ENCODE results near the gene LY6G6D.

LY6G6D gene

DNA sequence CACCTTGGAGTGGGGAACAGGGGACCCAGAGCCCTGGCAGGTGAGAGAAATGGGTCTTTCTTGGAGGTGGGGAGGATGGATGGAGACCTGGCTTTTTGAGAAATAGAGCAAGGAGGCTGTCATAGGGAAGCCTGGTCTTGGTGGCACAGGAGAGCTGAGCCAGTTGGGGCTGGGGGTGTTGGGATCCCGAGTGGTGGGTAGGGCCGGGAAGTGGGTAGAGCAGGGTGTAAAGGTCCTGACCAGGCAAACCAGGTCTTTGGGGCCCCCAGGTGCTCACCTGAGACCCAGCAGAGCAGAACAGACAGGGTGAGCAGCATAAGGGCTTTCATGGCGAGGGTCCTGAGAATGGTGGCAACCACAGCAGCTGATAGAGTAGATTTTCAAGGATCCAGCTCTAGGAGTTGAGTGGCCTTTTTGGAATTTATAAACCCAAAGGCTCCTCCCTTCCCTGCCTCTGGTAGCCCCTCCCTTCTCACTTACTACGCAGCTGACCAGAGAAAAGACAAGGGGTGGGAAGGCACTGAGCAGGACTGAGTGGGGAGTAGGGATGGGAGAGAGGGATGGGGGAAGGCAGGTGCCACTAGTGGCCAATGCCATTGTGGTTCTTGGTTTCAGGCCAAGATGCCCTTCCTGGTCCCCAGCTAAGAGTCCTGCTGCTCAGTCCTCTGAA lies 6.3 kb downstream of the LY6G6D start, which contains the start of gene LY6G6C:
Gene LY6G6C, minus strand, starts transcription at position 396 of the 670 bp plus-strand sequence. Its CDS starts 67 bp downstream, at position 329.
- no peak within 1 kb of the TSS for H3K27ac ChIP-seq

DNA sequence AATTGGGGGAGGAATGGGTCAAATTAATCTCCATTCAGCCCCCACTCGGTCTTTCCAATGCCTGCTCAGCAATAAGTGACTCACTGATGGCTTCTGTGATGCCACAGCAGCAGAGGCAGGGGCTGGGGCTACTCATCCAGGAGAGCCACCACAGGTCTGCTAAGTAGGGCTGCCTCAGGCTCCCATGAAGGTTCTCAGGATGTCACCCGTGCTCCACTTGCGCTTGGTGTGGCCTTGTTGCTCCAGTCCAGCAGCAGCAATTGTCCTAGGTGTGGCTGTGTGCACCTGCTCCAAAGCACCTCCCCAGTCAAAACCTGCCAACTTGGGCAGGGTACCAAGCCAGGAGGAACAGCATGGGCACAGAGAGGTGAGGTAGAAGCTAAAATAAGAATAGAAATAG lies 7.0 kb downstream of the LY6G6D start:
- H3K27ac ChIP-seq: no peak overlapping the region
- TF ChIP-seq, protein P1, sequence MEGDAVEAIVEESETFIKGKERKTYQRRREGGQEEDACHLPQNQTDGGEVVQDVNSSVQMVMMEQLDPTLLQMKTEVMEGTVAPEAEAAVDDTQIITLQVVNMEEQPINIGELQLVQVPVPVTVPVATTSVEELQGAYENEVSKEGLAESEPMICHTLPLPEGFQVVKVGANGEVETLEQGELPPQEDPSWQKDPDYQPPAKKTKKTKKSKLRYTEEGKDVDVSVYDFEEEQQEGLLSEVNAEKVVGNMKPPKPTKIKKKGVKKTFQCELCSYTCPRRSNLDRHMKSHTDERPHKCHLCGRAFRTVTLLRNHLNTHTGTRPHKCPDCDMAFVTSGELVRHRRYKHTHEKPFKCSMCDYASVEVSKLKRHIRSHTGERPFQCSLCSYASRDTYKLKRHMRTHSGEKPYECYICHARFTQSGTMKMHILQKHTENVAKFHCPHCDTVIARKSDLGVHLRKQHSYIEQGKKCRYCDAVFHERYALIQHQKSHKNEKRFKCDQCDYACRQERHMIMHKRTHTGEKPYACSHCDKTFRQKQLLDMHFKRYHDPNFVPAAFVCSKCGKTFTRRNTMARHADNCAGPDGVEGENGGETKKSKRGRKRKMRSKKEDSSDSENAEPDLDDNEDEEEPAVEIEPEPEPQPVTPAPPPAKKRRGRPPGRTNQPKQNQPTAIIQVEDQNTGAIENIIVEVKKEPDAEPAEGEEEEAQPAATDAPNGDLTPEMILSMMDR (conservative IDR thresholded peaks at IDR 0.05): no peak
- TF ChIP-seq ZFX (IDR thresholded peaks at IDR 0.05): no peak

More for the DNA sequence above, 6.3 kb downstream of the LY6G6D start, which contains the start of gene LY6G6C:
- TF ChIP-seq ZFX (IDR thresholded peaks at IDR 0.05): no peak

- H3K27ac ChIP-seq: no peak within 1 kb of the TSS
- TF ChIP-seq ZFX (IDR thresholded peaks at IDR 0.05): no peak
- TF ChIP-seq, protein P1 (conservative IDR thresholded peaks at IDR 0.05): no peak
Observed at GRCh38 chr6:31723245-31723979, 8.3 kb downstream of the LY6G6D start, which contains the start of gene MPIG6B. Gene MPIG6B (plus strand): TSS chr6:31723373. CDS start chr6:31723384, 11 bp downstream.

- TF ChIP-seq ZFX (IDR thresholded peaks at IDR 0.05): no peak
- TF ChIP-seq, protein P1 (conservative IDR thresholded peaks at IDR 0.05): no peak
- no peak overlapping the region for H3K27ac ChIP-seq
Observed at GRCh38 chr6:31723980-31724691, 9.0 kb downstream of the LY6G6D start.

GRCh38 chr6:31725502-31726350 lies 10.6 kb downstream of the LY6G6D start:
- no peak for TF ChIP-seq ZFX (IDR thresholded peaks at IDR 0.05)
- TF ChIP-seq, protein P1 (conservative IDR thresholded peaks at IDR 0.05): no peak
- H3K27ac ChIP-seq: no peak overlapping the region

GRCh38 chr6:31727034-31727716 lies 12.0 kb downstream of the LY6G6D start:
- TF ChIP-seq, protein P1 (conservative IDR thresholded peaks at IDR 0.05): no peak
- TF ChIP-seq ZFX (IDR thresholded peaks at IDR 0.05): no peak
- H3K27ac ChIP-seq: no peak overlapping the region
